Neural crest cell (in vitro differentiated cells): Measurements from ENCODE around the gene MAP3K20. TPM values are rescaled to one million over a fixed set of nuclear protein-coding genes. Genes with fewer than 3 reads are reported as not detected.
"Not testable (repeated sequence)": the region's sequence is repeated elsewhere in the genome, so short reads cannot be mapped to it uniquely, and the experiment has no call there.

Source experiments
- DNase-seq: peaks from one replicate; pipeline ENCODE4 v3.0.0; 2021; ENCODE audit warnings: low read depth, mixed read lengths, low spot score
- H3K27ac Mint-ChIP-seq: one replicate; pipeline ENCODE4 v1.8.0; 2021; ENCODE audit warnings: mild to moderate bottlenecking, mixed read lengths; ENCODE audit not compliant: unreplicated experiment
- H3K27me3 Mint-ChIP-seq: 2 replicates; pipeline ENCODE4 v1.8.0; 2021; ENCODE audit warnings: low read depth, mild to moderate bottlenecking, mixed read lengths
- H3K36me3 Mint-ChIP-seq: 2 replicates; pipeline ENCODE4 v1.8.0; 2021; ENCODE audit warnings: low read depth, mild to moderate bottlenecking, mixed read lengths
- H3K4me1 Mint-ChIP-seq: 2 replicates; pipeline ENCODE4 v1.8.0; 2021; ENCODE audit warnings: mixed read lengths
- H3K4me3 Mint-ChIP-seq: one replicate; pipeline ENCODE4 v1.8.0; 2021; ENCODE audit warnings: mild to moderate bottlenecking, mixed read lengths
- H3K9me3 Mint-ChIP-seq: 2 replicates; pipeline ENCODE4 v1.8.0; 2021; ENCODE audit warnings: mixed read lengths
- total RNA-seq: library from RNA; stranded (reverse); gene quantifications from 2 replicates; pipeline ENCODE4 v1.2.1, GENCODE V29; 2021
- TF ChIP-seq, protein P1 (sequence below): fragments of 200-600 bp; sonication (generic); conservative IDR thresholded peaks from 2 replicates; pipeline ENCODE4 v1.5.0; 2021; ENCODE audit warnings: antibody characterized with exemption, mild to moderate bottlenecking

The MAP3K20 gene
- total RNA-seq, 1 donor from 2014 or later = 27.6 TPM

DNA sequence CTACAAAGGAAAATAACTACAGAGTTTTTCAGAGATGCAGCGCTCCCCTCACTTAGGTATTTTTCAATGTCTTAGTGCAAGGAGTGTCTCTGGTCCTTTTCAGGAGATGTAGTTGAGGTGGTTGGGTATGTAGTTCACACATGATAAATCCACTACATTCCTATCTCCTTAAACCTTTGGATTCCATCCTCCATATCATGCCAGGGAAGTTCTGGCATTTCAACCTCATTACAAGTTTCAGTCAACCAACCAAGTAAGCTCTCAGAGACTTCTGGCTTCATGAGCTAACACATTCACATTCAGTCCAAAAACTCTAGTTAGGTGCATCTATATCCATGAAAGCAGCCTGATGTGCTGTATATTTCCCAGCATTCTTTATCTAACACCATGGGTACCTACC lies 47.3 kb downstream of the MAP3K20 start:
- H3K4me1 Mint-ChIP-seq = no peaks in the 10 kb centered on the region
- H3K9me3 Mint-ChIP-seq = peaks cover 4% of the 10 kb centered on the region

DNA sequence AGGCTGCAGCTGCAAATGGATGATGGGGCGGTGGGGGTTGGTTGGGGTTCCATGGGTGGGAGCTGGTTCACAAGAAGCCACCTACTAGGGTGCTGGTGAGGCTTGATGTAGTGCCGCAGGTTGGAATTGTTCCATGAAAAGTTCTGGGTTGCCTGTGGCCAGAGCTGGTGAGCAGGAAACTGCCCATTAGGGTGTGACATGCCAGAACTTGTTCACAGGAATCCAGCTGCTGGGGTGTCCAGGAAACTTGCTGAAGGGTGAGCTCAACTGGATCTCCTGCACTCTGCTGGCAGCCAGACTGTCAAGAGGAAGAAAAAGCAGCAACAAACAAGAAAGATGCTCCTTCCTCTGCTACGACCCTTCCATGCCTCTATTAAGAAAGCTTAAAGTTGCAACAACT lies 48.8 kb downstream of the MAP3K20 start:
- DNase-seq = no peak
- TF ChIP-seq, protein P1, sequence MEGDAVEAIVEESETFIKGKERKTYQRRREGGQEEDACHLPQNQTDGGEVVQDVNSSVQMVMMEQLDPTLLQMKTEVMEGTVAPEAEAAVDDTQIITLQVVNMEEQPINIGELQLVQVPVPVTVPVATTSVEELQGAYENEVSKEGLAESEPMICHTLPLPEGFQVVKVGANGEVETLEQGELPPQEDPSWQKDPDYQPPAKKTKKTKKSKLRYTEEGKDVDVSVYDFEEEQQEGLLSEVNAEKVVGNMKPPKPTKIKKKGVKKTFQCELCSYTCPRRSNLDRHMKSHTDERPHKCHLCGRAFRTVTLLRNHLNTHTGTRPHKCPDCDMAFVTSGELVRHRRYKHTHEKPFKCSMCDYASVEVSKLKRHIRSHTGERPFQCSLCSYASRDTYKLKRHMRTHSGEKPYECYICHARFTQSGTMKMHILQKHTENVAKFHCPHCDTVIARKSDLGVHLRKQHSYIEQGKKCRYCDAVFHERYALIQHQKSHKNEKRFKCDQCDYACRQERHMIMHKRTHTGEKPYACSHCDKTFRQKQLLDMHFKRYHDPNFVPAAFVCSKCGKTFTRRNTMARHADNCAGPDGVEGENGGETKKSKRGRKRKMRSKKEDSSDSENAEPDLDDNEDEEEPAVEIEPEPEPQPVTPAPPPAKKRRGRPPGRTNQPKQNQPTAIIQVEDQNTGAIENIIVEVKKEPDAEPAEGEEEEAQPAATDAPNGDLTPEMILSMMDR = no peak
- Mint-ChIP-seq H3K4me3 (no peak overlapping the region), H3K9me3 (peaks cover 4% of the 10 kb centered on the region), H3K27ac (no peak overlapping the region), H3K4me1 (no peaks in the 10 kb centered on the region), H3K36me3 (peaks cover 18% of the 10 kb centered on the region), H3K27me3 (no peaks in the 10 kb centered on the region)

More for the DNA sequence above, 47.3 kb downstream of the MAP3K20 start:
- DNase-seq = no peak
- H3K4me3 Mint-ChIP-seq = no peak overlapping the region
- TF ChIP-seq, protein P1 = no peak
- no peaks in the 10 kb centered on the region for H3K27me3 Mint-ChIP-seq
- no peak overlapping the region for H3K27ac Mint-ChIP-seq
- H3K36me3 Mint-ChIP-seq = peaks cover 18% of the 10 kb centered on the region

DNA sequence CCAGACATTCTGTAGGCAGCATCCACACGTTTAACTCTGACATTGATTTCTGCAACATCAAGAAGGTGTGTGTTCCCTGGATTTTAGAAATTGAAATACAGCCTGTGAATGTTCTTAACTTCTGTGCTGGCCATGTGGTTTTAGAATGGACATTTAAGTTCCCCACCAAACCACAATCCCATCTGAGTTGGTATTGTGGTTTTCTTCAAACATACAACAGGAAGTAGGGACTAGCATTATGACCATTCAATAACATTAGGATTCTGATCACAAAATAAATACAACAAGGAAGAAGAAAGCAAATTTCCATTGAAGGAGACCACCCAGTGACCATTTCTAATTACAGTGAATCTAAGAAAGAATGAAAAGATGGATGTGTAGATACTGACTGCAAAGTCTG lies 51.2 kb downstream of the MAP3K20 start:
- Mint-ChIP-seq H3K36me3 (peaks cover 15% of the 10 kb centered on the region), H3K4me3 (no peak overlapping the region), H3K4me1 (peaks cover 10% of the 10 kb centered on the region), H3K27me3 (no peaks in the 10 kb centered on the region), H3K27ac (no peak overlapping the region), H3K9me3 (peaks cover 3% of the 10 kb centered on the region)
- DNase-seq = no peak
- TF ChIP-seq, protein P1 = no peak

DNA sequence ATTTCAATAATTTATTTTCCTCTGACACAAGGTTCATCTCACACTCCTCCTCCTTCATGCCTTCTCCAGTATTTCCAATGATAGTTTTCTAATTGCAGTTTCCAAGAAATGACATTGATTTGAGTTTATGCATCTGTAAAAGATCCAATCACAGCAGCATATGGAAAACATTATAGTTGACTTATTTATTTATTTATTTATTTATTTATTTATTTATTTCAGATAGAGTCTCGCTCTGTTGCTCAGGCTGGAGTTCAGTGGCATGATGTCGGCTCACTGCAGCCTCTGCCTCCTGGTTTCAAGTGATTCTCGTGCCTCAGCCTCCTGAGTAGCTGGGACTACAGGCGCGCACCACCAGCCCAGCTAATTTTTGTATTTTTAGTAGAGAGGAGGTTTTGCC lies 52.5 kb downstream of the MAP3K20 start:
- not testable (repeated sequence) for H3K4me3 Mint-ChIP-seq, H3K36me3 Mint-ChIP-seq, DNase-seq, H3K9me3 Mint-ChIP-seq, H3K27me3 Mint-ChIP-seq, H3K27ac Mint-ChIP-seq
- H3K4me1 Mint-ChIP-seq = peaks cover 17% of the 10 kb centered on the region

DNA sequence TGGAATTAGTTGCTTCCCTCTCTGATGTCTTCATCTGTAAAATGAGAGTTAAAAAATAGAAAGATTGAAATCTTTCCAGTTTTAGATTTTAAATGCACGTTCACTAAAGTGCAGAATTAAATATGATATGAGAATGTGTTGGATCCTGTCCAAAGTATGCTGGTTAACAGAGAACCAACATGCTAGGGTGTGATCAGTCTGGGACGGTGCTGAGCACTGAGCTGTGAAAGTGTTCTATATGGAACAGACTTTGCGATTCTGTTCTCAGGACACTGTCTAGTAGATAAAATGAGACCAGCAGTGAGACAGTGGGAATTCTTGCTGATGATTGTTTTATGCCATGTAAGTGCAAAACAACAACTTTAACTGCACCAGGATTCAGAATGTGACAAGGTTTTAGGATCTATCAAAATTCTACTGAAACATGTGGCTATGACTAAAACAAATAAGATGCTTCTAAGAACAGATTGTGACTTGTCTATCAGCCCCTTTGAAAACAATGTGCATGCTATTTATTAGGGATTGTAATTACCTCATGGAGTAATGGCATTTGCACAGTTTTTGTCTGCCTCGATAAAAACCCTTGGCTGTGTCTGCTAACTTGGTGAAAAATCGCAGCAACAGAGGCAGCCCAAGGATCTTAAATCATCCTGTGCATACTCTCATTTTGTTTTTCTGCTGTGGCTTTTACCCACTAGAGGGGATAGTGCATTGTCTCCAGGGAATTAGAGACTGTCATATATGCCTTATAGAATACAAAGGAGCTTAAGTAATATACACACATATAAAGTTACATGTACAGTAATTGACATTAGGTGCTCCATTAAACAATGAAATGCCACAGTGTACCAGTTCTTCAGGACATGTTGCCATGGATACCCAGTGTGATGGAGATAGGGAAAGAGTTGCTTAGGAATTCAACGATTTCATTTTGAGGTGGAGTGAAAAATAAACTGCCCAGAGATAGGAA lies 55.1 kb downstream of the MAP3K20 start:
- Mint-ChIP-seq H3K36me3 (peaks cover 6% of the 10 kb centered on the region), H3K9me3 (no peaks in the 10 kb centered on the region), H3K27ac (no peak overlapping the region), H3K4me1 (peaks cover 17% of the 10 kb centered on the region), H3K4me3 (no peak overlapping the region), H3K27me3 (no peaks in the 10 kb centered on the region)
- TF ChIP-seq, protein P1 = no peak
- no peak for DNase-seq

DNA sequence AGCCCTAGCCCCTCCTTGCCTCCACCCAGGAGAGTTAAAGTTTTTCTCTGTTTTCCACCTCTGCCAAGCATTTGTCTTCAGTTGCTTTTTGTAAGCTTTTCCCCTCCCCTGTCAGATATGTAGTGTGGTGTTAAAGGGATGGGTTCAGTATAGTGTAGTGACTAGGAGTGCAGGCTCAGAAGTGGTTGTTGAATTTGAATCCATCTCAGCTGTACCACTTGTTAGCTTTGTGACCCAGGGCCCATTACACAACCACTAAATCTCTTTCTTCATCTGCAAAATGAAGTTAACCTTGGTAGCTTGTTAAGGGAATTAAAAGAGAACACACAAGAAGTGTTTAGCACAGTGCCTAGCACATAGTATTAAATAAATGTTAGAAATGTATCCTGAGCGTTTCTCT lies 56.9 kb downstream of the MAP3K20 start:
- Mint-ChIP-seq H3K4me3 (no peak overlapping the region), H3K27ac (no peak overlapping the region), H3K27me3 (no peaks in the 10 kb centered on the region), H3K4me1 (peaks cover 28% of the 10 kb centered on the region), H3K9me3 (no peaks in the 10 kb centered on the region), H3K36me3 (peaks cover 3% of the 10 kb centered on the region)
- TF ChIP-seq, protein P1 = no peak
- no peak for DNase-seq
